ENCODE measurements around the gene ARNT2.

The ARNT2 gene

DNA sequence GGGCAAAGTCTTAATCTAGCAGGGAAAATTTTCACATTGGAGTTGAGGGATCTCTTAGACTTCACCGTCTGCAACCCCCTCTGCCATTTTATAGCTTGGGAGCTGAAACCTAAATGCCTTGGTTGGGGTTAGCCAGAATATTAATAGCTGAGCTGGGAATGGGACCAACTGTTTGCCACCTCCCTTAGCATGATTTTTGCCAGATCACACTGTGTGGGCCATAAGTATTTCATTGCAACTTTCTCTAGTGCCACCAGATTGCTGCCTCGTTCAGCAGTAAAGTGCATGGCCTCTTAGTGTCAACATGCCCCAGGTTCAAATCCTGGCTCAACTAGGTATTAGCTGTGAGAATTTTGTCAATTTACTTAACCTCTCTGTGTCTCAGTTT, 235.0 kb downstream of the ARNT2 start:
- TF ChIP-seq GATA2 (IDR thresholded peaks at IDR 0.05; ENCODE audit: low read depth, low read length) = no peak
- TF ChIP-seq GATA3 (IDR thresholded peaks at IDR 0.05; ENCODE audit: low read depth, low read length) = no peak

GRCh38 chr15:80640531-80641121, 236.4 kb downstream of the ARNT2 start:
- TF ChIP-seq GATA2 (IDR thresholded peaks at IDR 0.05; ENCODE audit: low read depth, low read length) (no peak), GATA3 (IDR thresholded peaks at IDR 0.05; ENCODE audit: low read depth, low read length) (no peak)

DNA sequence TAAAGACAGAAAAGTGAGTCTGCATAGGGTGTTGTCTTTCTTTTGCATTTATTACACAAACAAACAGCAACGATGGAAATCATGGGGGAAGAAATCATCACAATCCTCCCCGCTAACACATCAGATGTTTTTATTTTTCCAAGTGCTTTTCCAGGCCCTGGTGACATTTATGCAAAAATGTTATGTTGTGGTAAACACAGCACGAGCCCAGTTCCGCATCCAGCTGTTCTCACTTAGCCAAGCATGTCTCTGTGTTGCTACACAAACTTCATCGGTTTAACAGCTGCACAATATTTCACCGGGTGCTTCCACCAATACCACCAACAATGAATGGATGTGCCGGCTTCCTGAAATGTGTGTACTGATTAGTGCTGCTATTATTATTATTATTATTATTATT, 237.2 kb downstream of the ARNT2 start:
- TF ChIP-seq GATA3 (IDR thresholded peaks at IDR 0.05; ENCODE audit: low read depth, low read length) (no peak), GATA2 (IDR thresholded peaks at IDR 0.05; ENCODE audit: low read depth, low read length) (no peak)

DNA sequence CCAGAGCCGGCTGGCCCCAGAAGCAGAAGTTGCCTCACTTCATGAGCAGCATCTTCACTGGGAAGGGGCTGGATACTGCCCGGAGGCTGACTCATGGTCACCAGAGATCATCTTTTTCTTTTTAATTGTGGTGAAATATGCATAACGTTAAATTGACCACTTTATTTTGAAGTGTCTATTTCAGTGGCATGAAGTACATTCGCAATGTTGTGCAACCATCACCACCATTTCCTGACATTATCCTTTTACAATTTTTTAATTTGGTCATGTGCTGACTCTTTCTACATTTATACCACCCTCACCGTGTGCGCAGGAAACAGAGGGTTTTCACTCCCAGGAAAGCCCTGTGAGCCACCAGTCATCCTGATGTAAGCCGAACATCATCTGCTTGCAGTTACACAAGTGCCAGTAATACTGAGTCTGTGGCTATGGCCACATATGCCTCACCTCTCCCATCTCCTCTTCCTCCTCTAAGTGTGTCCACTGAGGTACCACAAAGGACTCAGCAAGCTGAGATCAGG, 239.3 kb downstream of the ARNT2 start:
- TF ChIP-seq GATA2 (IDR thresholded peaks at IDR 0.05; ENCODE audit: low read depth, low read length) (no peak), GATA3 (IDR thresholded peaks at IDR 0.05; ENCODE audit: low read depth, low read length) (no peak)

DNA sequence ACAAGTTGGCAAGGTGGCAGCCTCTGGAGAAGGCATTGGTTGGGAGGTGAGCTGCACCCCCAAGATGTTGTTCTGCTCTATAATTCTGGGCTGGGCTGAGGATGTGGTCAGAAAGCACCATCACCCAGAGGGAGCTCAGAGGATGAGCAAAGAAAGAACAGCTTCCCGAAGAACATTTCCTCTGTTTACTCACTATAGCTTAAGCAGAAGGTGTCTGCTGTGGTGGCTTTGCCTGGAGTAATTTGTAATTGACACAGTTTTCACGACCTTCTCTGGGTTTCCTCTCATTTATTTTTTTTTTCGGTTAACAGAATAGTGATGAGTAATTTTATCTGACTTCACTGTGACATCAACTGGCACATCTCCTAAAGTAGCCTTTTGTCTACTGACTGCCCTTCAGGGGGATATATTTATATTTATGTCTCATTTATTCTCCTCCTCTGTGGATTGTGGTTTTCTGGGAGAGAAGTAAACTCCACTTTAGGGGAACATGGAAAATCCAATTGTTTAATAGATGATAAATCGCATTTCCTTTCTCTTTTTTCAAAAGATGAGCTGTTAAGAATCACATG, 241.4 kb downstream of the ARNT2 start:
- TF ChIP-seq GATA3 (IDR thresholded peaks at IDR 0.05; ENCODE audit: low read depth, low read length) (no peak), GATA2 (IDR thresholded peaks at IDR 0.05; ENCODE audit: low read depth, low read length) (no peak)
